CD4-positive, alpha-beta T cell (primary cell): ENCODE data around the gene ENO1. TPM values are rescaled to one million over a fixed set of nuclear protein-coding genes. Genes with fewer than 3 reads are reported as not detected.

Source experiments
- ATAC-seq: fragments of 200-7000 bp; cut with Tn5 transposase; one replicate; pipeline ENCODE4 v1.10.0; 2022; ENCODE audit warnings: mild to moderate bottlenecking; ENCODE audit not compliant: poor library complexity
- CTCF ChIA-PET: fragments of 350-600 bp; sonication (Branson Sonifier 250); formaldehyde crosslinking; loops from one replicate; lab custom pipeline; 2021; ENCODE audit warnings: antibody characterized with exemption, inconsistent platforms; lab: Charles Lee
- POLR2A ChIA-PET: fragments of 350-600 bp; sonication (Branson Sonifier 250); formaldehyde crosslinking; loops from one replicate; lab custom pipeline; 2021; ENCODE audit warnings: antibody characterized with exemption, inconsistent platforms; lab: Charles Lee
- DNase-seq, 14 experiments: peaks; one replicate each; pipeline ENCODE4 v3.0.0-alpha.2; 2013 to 2020; ENCODE audit warnings: mixed read lengths in 2 of 14
- H3K27ac ChIP-seq, 2 donors: one replicate each; pipeline versions ENCODE4 v1.5.1 to v1.7.0; 2013; ENCODE audit warnings: low read length in 2 of 2, low read depth in 1 of 2, mild to moderate bottlenecking in 1 of 2
- H3K27me3 ChIP-seq, 2 experiments: 1 replicate in 1 of 2; 2 replicates in 1 of 2; pipeline versions ENCODE4 v1.6.1 to v1.7.0; 2013; ENCODE audit warnings: low read length in 2 of 2, control low read depth in 1 of 2, mild to moderate bottlenecking in 1 of 2, moderate library complexity in 1 of 2; ENCODE audit not compliant: insufficient read depth in 2 of 2, control insufficient read depth in 1 of 2
- H3K36me3 ChIP-seq: one replicate; pipeline ENCODE4 v1.6.1; 2013; ENCODE audit warnings: low read length, control low read depth; ENCODE audit not compliant: insufficient read depth
- H3K4me1 ChIP-seq: one replicate; pipeline ENCODE4 v1.6.1; 2013; ENCODE audit warnings: low read length, control low read depth; ENCODE audit not compliant: insufficient read depth
- H3K4me3 ChIP-seq: one replicate; pipeline ENCODE4 v1.5.1; 2013; ENCODE audit warnings: mild to moderate bottlenecking, low read length, moderate library complexity
- H3K9me3 ChIP-seq, 2 experiments: 1 replicate in 1 of 2; 2 replicates in 1 of 2; pipeline versions ENCODE4 v1.6.1 to v1.7.0; 2013; ENCODE audit warnings: low read length in 2 of 2, mild to moderate bottlenecking in 2 of 2, control low read depth in 1 of 2, moderate library complexity in 1 of 2; ENCODE audit not compliant: control insufficient read depth in 1 of 2, insufficient read depth in 1 of 2
- H3K27ac Mint-ChIP-seq: one replicate; pipeline ENCODE4 v1.8.0; 2020; ENCODE audit warnings: mixed read lengths
- H3K27me3 Mint-ChIP-seq: one replicate; pipeline ENCODE4 v1.8.0; 2021; ENCODE audit warnings: mixed read lengths
- H3K36me3 Mint-ChIP-seq: one replicate; pipeline ENCODE4 v1.8.0; 2021; ENCODE audit warnings: low read depth, mixed read lengths
- H3K4me1 Mint-ChIP-seq: one replicate; pipeline ENCODE4 v1.8.0; 2021; ENCODE audit warnings: low read depth, mixed read lengths
- H3K4me3 Mint-ChIP-seq: one replicate; pipeline ENCODE4 v1.8.0; 2020; ENCODE audit warnings: mild to moderate bottlenecking, mixed read lengths
- H3K9me3 Mint-ChIP-seq: one replicate; pipeline ENCODE4 v1.8.0; 2020; ENCODE audit warnings: mixed read lengths
- intact Hi-C, 2 experiments: fragments of 100-400 bp; cut with DNase I in 1 of 2; cut with micrococcal nuclease in 1 of 2; formaldehyde crosslinking; loops; one replicate each; pipeline versions ENCODE4 v1.15.1 to v1.9.0; 2023 to 2025; cut with DNase I, micrococcal nuclease
- total RNA-seq, 174 experiments: library from RNA in 2 of 174; stranded (reverse) in 2 of 174; gene quantifications; one replicate each; pipeline ENCODE4 v1.2.3 and lab custom pipeline; 2021 to 2026
- TF ChIP-seq, protein P1 (sequence below): fragments of 200-600 bp; IDR thresholded peaks from one replicate; pipeline ENCODE4 v1.8.0; 2022; ENCODE audit warnings: antibody characterized with exemption, mild to moderate bottlenecking

ENO1 gene
- total RNA-seq, 2 experiments from 2014 or later = 120 to 129 TPM

DNA sequence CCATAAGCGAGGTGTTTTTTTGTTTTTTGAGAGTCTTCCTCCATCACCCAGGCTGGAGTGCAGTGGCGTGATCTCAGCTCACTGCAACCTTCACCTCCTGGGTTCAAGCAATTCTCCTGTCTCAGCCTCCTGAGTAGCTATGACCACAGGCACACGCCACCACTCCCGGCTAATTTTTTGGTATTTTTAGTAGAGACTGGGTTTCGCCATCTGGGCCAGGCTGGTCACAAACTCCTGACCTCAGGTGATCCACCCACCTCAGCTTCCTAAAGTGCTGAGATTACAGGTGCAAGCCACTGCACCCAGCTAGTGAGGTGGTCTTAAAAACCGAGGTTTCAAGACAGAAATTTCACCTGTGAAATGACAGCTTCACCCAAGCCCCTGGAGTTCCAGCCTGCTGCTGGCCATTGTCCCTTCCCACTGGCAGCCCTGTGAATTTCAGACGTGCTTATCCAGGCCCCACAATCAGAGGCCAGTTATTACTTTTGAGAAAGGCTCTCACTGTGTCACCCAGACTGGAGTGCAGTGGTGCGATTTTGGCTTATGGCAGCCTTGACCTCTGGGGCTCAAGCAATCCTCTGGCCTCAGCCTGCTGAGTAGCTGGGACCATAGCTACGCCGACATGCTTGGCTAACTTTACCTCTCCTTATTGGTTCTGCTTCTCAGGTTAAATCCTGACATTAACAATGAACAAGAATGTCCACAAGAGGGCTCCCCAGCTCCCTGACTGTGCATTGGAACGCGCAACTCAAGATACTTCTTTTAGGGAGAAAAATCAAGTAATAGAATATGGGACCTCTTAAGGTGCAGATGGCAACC, 19.4 kb downstream of the ENO1 start:
- peaks cover 71% of the 10 kb centered on the region for H3K36me3 ChIP-seq
- POLR2A ChIA-PET = interaction anchor here (0.6 to 3.5 kb wide), 5 partner anchors 10 to 19 kb away, joined by 3 to 21 read pairs (median 6); partner anchors contain the start of gene ENO1
- CTCF ChIA-PET = interaction anchor here (0.6 to 3.8 kb wide), 11 partner anchors 10 to 146 kb away, joined by 3 to 26 read pairs (median 5); partner anchors contain the start of gene ENO1
- intact Hi-C loops = loop anchor here (1.0 to 2.0 kb wide), 3 partner anchors 19 to 130 kb away; partner anchors contain the start of gene ENO1 (in 2 of the 2)
- peaks cover 68% of the 10 kb centered on the region for H3K36me3 Mint-ChIP-seq
- H3K4me3 Mint-ChIP-seq = no peak overlapping the region
- H3K4me3 ChIP-seq = no peak overlapping the region
- peaks cover 13% of the 10 kb centered on the region for H3K4me1 ChIP-seq
- H3K27ac ChIP-seq = no peak overlapping the region
- no peaks in the 10 kb centered on the region for H3K9me3 Mint-ChIP-seq
- peak in 13 of 14 experiments; percentile 26 to 79 (median 47) for DNase-seq
- peaks cover 20% of the 10 kb centered on the region for H3K4me1 Mint-ChIP-seq
- no peaks in the 10 kb centered on the region for H3K27me3 Mint-ChIP-seq
- peaks cover 0 to 9% of the 10 kb centered on the region in 2 experiments for H3K9me3 ChIP-seq
- peak; percentile 82 for ATAC-seq
- TF ChIP-seq, protein P1, sequence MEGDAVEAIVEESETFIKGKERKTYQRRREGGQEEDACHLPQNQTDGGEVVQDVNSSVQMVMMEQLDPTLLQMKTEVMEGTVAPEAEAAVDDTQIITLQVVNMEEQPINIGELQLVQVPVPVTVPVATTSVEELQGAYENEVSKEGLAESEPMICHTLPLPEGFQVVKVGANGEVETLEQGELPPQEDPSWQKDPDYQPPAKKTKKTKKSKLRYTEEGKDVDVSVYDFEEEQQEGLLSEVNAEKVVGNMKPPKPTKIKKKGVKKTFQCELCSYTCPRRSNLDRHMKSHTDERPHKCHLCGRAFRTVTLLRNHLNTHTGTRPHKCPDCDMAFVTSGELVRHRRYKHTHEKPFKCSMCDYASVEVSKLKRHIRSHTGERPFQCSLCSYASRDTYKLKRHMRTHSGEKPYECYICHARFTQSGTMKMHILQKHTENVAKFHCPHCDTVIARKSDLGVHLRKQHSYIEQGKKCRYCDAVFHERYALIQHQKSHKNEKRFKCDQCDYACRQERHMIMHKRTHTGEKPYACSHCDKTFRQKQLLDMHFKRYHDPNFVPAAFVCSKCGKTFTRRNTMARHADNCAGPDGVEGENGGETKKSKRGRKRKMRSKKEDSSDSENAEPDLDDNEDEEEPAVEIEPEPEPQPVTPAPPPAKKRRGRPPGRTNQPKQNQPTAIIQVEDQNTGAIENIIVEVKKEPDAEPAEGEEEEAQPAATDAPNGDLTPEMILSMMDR = peak; percentile 69
- H3K27me3 ChIP-seq = no peaks in the 10 kb centered on the region
- peak overlapping the region; percentile 15 for H3K27ac Mint-ChIP-seq

DNA sequence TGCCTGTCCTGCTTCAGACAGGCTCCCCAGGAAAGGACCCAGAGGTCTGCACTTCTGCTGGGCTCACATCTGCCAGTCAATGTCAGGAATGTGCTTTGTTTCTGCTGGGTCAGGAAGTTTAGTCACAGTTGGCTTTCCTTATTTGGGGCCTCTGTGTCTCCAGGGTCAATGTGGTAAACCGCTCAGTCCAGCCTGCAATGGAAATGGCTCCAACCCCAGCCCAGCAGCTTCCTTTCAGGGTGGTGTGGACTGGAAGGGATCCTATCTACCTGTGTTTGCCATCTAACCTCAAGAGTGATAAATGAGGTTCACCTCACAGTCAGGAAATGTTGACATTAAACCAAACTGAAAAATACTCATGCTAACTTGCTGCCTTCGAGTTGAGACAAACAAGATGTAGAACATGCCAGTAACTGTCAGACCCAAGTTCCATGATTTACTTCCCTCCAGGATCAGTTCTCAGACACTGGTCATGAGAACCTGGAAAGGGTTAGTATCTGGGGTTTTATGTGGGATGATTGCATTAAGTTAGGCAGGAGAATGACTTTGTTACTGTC, 20.3 kb downstream of the ENO1 start:
- peaks cover 13% of the 10 kb centered on the region for H3K4me1 ChIP-seq
- Mint-ChIP-seq H3K27me3 (no peaks in the 10 kb centered on the region), H3K4me3 (no peak overlapping the region), H3K4me1 (peaks cover 20% of the 10 kb centered on the region), H3K9me3 (no peaks in the 10 kb centered on the region), H3K27ac (peak overlapping the region; percentile 15), H3K36me3 (peaks cover 59% of the 10 kb centered on the region)
- H3K27me3 ChIP-seq = no peaks in the 10 kb centered on the region
- TF ChIP-seq, protein P1 = no peak
- peaks cover 62% of the 10 kb centered on the region for H3K36me3 ChIP-seq
- H3K4me3 ChIP-seq = no peak overlapping the region
- POLR2A ChIA-PET = interaction anchor here (1.9 to 3.5 kb wide), 3 partner anchors 9 to 20 kb away, joined by 6 to 21 read pairs (median 6); partner anchors contain the start of gene ENO1
- CTCF ChIA-PET = interaction anchor here (1.3 to 3.8 kb wide), 3 partner anchors 9 to 147 kb away, joined by 3 to 26 read pairs (median 17); no protein-coding TSS in a partner anchor
- ATAC-seq (peak; percentile 35), DNase-seq (peak in 1 of 14 experiments; percentile 19)
- no peak overlapping the region for H3K27ac ChIP-seq
- peaks cover 0 to 5% of the 10 kb centered on the region in 2 experiments for H3K9me3 ChIP-seq
- intact Hi-C loops = loop anchor here in 1 of 2 experiments (2.0 kb wide), 2 partner anchors 21 to 131 kb away; partner anchors contain the start of gene ENO1

DNA sequence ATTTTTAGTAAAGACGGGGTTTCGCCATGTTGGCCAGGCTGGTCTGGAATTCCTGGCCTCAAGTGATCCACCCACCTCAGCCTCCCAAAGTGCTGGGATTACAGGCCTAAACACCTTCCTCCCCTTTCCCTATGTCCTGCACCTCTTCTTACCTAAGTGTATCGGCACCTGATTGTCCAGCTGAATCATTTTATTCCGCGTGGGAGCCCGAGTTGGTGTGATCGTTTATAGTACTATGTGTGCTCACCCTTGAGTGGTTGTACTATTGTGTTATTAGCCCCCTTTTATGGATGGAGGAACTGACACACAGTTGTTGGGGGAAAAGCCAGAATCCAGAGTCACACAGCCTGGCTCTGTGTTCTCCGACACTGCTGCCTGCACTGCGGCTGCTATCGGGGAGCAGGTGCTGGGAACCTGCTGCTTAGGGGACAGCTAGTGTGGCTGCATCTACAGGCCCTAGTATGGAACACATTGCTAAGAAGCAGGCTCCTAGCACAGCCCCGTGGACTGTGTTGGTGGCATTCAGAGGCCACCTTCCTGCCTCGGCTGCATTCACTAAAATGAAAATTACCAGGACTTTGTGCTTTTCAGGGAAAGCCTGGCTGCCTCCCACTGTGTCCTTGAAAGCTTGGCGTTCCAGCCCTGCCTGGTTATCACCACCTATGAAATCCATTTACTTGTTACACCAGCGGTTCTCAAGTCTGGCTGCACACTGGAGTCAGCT, 21.6 kb downstream of the ENO1 start:
- peaks cover 13% of the 10 kb centered on the region for H3K4me1 ChIP-seq
- no peak overlapping the region for H3K27ac ChIP-seq
- Mint-ChIP-seq H3K9me3 (no peaks in the 10 kb centered on the region), H3K27ac (no peak overlapping the region), H3K4me1 (peaks cover 20% of the 10 kb centered on the region), H3K4me3 (no peak overlapping the region), H3K36me3 (peaks cover 46% of the 10 kb centered on the region), H3K27me3 (no peaks in the 10 kb centered on the region)
- H3K36me3 ChIP-seq = peaks cover 49% of the 10 kb centered on the region
- peaks cover 0 to 5% of the 10 kb centered on the region in 2 experiments for H3K9me3 ChIP-seq
- no peaks in the 10 kb centered on the region for H3K27me3 ChIP-seq
- ATAC-seq (no peak), DNase-seq (no peak)
- intact Hi-C loops = no loop called here
- CTCF ChIA-PET = interaction anchor here (0.5 to 3.8 kb wide), 2 partner anchors 8 to 968 kb away, joined by 3 to 26 read pairs; no protein-coding TSS in a partner anchor
- no peak overlapping the region for H3K4me3 ChIP-seq
- POLR2A ChIA-PET = interaction anchor here (0.6 to 2.2 kb wide), 3 partner anchors 8 to 506 kb away, joined by 3 to 6 read pairs (median 3); partner anchors contain the start of gene RERE
- TF ChIP-seq, protein P1 = no peak
